Lower leg skin (tissue), 4 donors: ENCODE data around the gene AMOT. TPM values are rescaled to one million over a fixed set of nuclear protein-coding genes. Genes with fewer than 3 reads are reported as not detected.

ENCODE experiments used
- DNase-seq, 2 donors: peaks; one replicate each; pipeline ENCODE4 v3.0.0-alpha.2; 2019; ENCODE audit warnings: low spot score in 2 of 2
- H3K4me3 ChIP-seq: fragments of 200-600 bp; sonication (generic); 2 replicates; pipeline ENCODE4 v1.5.1; 2017; ENCODE audit warnings: mild to moderate bottlenecking, low read depth; ENCODE audit not compliant: poor library complexity, severe bottlenecking
- CTCF ChIP-seq, 3 donors: fragments of 450-650 bp; IDR thresholded peaks; one replicate each; pipeline ENCODE4 v1.5.1; 2016; ENCODE audit warnings: antibody characterized with exemption in 3 of 3, mild to moderate bottlenecking in 3 of 3, moderate library complexity in 2 of 3
- POLR2A ChIP-seq, 2 donors: fragments of 450-650 bp; IDR thresholded peaks; one replicate each; pipeline ENCODE4 v1.6.1; 2016 to 2017; ENCODE audit warnings: antibody characterized with exemption in 2 of 2, mild to moderate bottlenecking in 1 of 2, moderate library complexity in 1 of 2
- WGBS, 2 donors: methylation state at CpG; one replicate each; pipeline ENCODE4 v1.1.5; 2018; 5-methylcytosine and 5-hydroxymethylcytosine counted together
- intact Hi-C: fragments of 100-400 bp; cut with DNase I; formaldehyde crosslinking; loops from one replicate; pipeline ENCODE4 v1.15.0; 2023; ENCODE audit warnings: low total_unique reads
- total RNA-seq, 4 donors: library from RNA; depleted of rRNA; stranded (reverse); fragments of >200 nt; gene quantifications; one replicate each; pipeline ENCODE4 v1.1.0, GENCODE V29; 2016

The AMOT gene
- total RNA-seq, 4 donors from 2014 or later, result 2.7 to 13.9 (median 10.3) TPM

GRCh38 chrX:112766774-112767173 is 73.9 kb downstream of the AMOT start:
- no peak for DNase-seq
- WGBS, 2 donors, result 87 to 92% methylated on average over 2 of the region's 2 CpGs
- intact Hi-C loops, result no loop called here
- no peak for TF ChIP-seq POLR2A (IDR thresholded peaks at IDR 0.05)
- no peak for TF ChIP-seq CTCF (IDR thresholded peaks at IDR 0.05)
- H3K4me3 ChIP-seq, result no peak overlapping the region

GRCh38 chrX:112761242-112762207 is 79.1 kb downstream of the AMOT start:
- 62 to 79% methylated on average over 7 of the region's 7 CpGs for WGBS, 2 donors
- no peak for DNase-seq
- no peak overlapping the region for H3K4me3 ChIP-seq
- TF ChIP-seq CTCF (IDR thresholded peaks at IDR 0.05) (no peak), POLR2A (IDR thresholded peaks at IDR 0.05) (no peak)
- intact Hi-C loops, result no loop called here

- intact Hi-C loops, result no loop called here
- no peak for TF ChIP-seq CTCF (IDR thresholded peaks at IDR 0.05)
- TF ChIP-seq POLR2A (IDR thresholded peaks at IDR 0.05), result no peak
- WGBS, 2 donors, result 39 to 44% methylated on average over 2 of the region's 2 CpGs
- no peak overlapping the region for H3K4me3 ChIP-seq
- DNase-seq, result no peak
Observed at GRCh38 chrX:112760697-112761096, 79.9 kb downstream of the AMOT start.

GRCh38 chrX:112759966-112760365 is 80.7 kb downstream of the AMOT start:
- H3K4me3 ChIP-seq, result no peak overlapping the region
- intact Hi-C loops, result no loop called here
- WGBS, 2 donors, result 62 to 64% methylated on average over 2 of the region's 2 CpGs
- no peak for DNase-seq
- TF ChIP-seq CTCF (IDR thresholded peaks at IDR 0.05) (no peak), POLR2A (IDR thresholded peaks at IDR 0.05) (no peak)

GRCh38 chrX:112759512-112759911 is 81.1 kb downstream of the AMOT start:
- DNase-seq, result no peak
- no peak for TF ChIP-seq POLR2A (IDR thresholded peaks at IDR 0.05)
- TF ChIP-seq CTCF (IDR thresholded peaks at IDR 0.05), result no peak
- no peak overlapping the region for H3K4me3 ChIP-seq
- intact Hi-C loops, result no loop called here
- WGBS, 2 donors, result 37 to 50% methylated on average over 3 of the region's 3 CpGs
